Calu3 (cell line): ENCODE results near the gene TIMM50. TPM values are rescaled to one million over a fixed set of nuclear protein-coding genes. Genes with fewer than 3 reads are reported as not detected.
A peak's percentile ranks its signal among the peaks of the same experiment; 100 is the strongest.

Source experiments
- BruUV-seq: library from RNA; stranded (reverse); fragments of 400-500 nt; replicated peaks from 2 replicates; lab custom pipeline; 2021; lab: Mats Ljungman, UMichigan
- CTCF ChIA-PET: fragments of 300-600 bp; sonication (Branson Sonifier 250); formaldehyde crosslinking; loops from one replicate; lab custom pipeline; 2022; ENCODE audit warnings: antibody characterized with exemption; lab: Charles Lee
- DNase-seq: peaks from one replicate; pipeline ENCODE4 v3.0.0; 2022
- H3K27ac Mint-ChIP-seq: one replicate; pipeline ENCODE4 v1.8.0; 2022; ENCODE audit warnings: mixed read lengths; ENCODE audit not compliant: unreplicated experiment
- H3K27me3 Mint-ChIP-seq: one replicate; pipeline ENCODE4 v1.8.0; 2022; ENCODE audit warnings: mixed read lengths; ENCODE audit not compliant: unreplicated experiment
- H3K36me3 Mint-ChIP-seq: one replicate; pipeline ENCODE4 v1.8.0; 2022; ENCODE audit warnings: mild to moderate bottlenecking, moderate library complexity, mixed read lengths; ENCODE audit not compliant: insufficient read depth, unreplicated experiment
- H3K4me1 Mint-ChIP-seq: one replicate; pipeline ENCODE4 v1.8.0; 2022; ENCODE audit warnings: mild to moderate bottlenecking, low read depth, mixed read lengths; ENCODE audit not compliant: unreplicated experiment
- H3K4me3 Mint-ChIP-seq: one replicate; pipeline ENCODE4 v1.8.0; 2022; ENCODE audit warnings: mild to moderate bottlenecking, low read depth, moderate library complexity, mixed read lengths; ENCODE audit not compliant: unreplicated experiment
- H3K9me3 Mint-ChIP-seq: one replicate; pipeline ENCODE4 v1.8.0; 2022; ENCODE audit warnings: low read depth, mixed read lengths; ENCODE audit not compliant: unreplicated experiment
- intact Hi-C: fragments of 100-400 bp; cut with micrococcal nuclease; formaldehyde crosslinking; loops from one replicate; pipeline ENCODE4 v1.10.0; 2022; ENCODE audit not compliant: unreplicated experiment
- total RNA-seq: library from RNA; stranded (reverse); gene quantifications from 2 replicates; pipeline ENCODE4 v1.2.3, GENCODE V29; 2022
- TF ChIP-seq, protein P1 (sequence below): fragments of 200-600 bp; IDR thresholded peaks from one replicate; pipeline ENCODE4 v1.8.0; 2022; ENCODE audit warnings: antibody characterized with exemption; ENCODE audit not compliant: unreplicated experiment

Gene TIMM50
- total RNA-seq, 1 experiment from 2014 or later, result 116 TPM

DNA sequence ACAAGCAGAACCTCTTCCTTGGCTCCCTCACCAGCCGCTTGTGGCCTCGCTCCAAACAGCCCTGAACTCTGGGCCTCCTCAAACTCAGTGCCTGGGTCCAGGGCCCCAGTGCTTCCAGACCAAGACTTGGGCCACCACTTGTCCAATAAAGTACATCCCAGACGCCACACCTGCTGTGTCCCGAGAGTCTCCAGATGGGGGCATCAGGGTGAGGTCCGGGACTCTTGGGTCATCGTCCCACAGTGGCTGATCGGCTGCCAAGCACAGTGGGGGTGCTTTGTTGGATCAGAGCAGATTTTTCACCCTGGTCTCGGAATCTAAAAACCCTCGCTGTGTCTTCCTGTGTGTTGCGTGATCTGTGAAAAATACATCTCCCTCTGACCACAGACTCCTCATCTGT, 9.1 kb downstream of the TIMM50 start:
- Mint-ChIP-seq H3K27ac (no peak overlapping the region), H3K27me3 (no peaks in the 10 kb centered on the region), H3K9me3 (no peaks in the 10 kb centered on the region), H3K4me3 (no peak overlapping the region), H3K4me1 (no peaks in the 10 kb centered on the region), H3K36me3 (peaks cover 48% of the 10 kb centered on the region)
- TF ChIP-seq, protein P1, sequence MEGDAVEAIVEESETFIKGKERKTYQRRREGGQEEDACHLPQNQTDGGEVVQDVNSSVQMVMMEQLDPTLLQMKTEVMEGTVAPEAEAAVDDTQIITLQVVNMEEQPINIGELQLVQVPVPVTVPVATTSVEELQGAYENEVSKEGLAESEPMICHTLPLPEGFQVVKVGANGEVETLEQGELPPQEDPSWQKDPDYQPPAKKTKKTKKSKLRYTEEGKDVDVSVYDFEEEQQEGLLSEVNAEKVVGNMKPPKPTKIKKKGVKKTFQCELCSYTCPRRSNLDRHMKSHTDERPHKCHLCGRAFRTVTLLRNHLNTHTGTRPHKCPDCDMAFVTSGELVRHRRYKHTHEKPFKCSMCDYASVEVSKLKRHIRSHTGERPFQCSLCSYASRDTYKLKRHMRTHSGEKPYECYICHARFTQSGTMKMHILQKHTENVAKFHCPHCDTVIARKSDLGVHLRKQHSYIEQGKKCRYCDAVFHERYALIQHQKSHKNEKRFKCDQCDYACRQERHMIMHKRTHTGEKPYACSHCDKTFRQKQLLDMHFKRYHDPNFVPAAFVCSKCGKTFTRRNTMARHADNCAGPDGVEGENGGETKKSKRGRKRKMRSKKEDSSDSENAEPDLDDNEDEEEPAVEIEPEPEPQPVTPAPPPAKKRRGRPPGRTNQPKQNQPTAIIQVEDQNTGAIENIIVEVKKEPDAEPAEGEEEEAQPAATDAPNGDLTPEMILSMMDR, result no peak
- intact Hi-C loops, result no loop called here
- BruUV-seq, result no TSS peak
- DNase-seq, result no peak
- CTCF ChIA-PET, result no interaction called here

DNA sequence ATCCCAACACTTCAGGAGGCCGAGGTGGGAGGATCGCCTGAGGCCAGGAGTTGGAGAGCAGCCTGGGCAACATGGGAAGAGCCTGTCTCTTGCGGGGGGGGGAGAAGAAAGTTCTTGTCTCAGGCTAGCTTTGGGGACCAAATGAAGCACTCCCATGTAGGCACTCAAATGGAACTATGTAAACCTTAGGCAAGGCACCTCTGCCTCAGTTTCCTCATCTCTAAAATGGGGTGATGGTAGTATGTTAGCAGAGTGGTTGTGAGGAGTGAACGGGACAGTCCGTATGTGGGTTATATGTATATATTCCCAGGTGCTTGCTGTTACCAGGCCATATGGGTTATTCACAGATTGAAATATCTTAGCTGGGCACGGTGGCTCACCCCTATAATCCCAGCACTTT, 11.6 kb downstream of the TIMM50 start:
- no peak for DNase-seq
- no peaks in the 10 kb centered on the region for H3K4me1 Mint-ChIP-seq
- H3K36me3 Mint-ChIP-seq, result peaks cover 37% of the 10 kb centered on the region
- no peak overlapping the region for H3K27ac Mint-ChIP-seq
- intact Hi-C loops, result no loop called here
- H3K9me3 Mint-ChIP-seq, result no peaks in the 10 kb centered on the region
- no peak overlapping the region for H3K4me3 Mint-ChIP-seq
- CTCF ChIA-PET, result interaction anchor here (0.6 kb wide), 2 partner anchors 114 to 886 kb away, joined by 3 to 4 read pairs; no protein-coding TSS in a partner anchor
- TF ChIP-seq, protein P1, result no peak
- peaks cover 19% of the 10 kb centered on the region for H3K27me3 Mint-ChIP-seq
- BruUV-seq, result TSS peak; percentile 12

DNA sequence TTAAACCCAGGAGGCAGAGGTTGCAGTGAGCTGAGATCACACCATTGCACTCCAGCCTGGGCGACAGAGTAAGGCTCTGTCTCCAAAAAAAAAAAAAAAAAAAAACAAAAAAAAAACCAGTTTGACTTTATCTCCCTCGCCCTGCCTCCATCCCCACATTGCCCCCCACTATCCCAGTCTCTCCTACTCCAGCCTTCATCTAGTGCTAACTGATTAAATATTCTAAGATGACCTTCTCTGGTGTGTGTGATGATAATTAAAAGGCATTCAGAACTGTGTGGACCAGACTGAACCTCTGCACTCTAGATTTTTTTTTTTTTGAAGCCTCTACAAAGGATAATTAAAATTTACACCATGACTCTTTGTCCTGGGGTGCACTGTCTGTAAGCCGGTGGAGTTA, 12.2 kb downstream of the TIMM50 start:
- Mint-ChIP-seq H3K27ac (no peak overlapping the region), H3K4me1 (peaks cover 1% of the 10 kb centered on the region), H3K9me3 (no peaks in the 10 kb centered on the region), H3K27me3 (peaks cover 24% of the 10 kb centered on the region), H3K4me3 (no peak overlapping the region), H3K36me3 (peaks cover 32% of the 10 kb centered on the region)
- CTCF ChIA-PET, result no interaction called here
- no TSS peak for BruUV-seq
- intact Hi-C loops, result no loop called here
- TF ChIP-seq, protein P1, result no peak
- no peak for DNase-seq

DNA sequence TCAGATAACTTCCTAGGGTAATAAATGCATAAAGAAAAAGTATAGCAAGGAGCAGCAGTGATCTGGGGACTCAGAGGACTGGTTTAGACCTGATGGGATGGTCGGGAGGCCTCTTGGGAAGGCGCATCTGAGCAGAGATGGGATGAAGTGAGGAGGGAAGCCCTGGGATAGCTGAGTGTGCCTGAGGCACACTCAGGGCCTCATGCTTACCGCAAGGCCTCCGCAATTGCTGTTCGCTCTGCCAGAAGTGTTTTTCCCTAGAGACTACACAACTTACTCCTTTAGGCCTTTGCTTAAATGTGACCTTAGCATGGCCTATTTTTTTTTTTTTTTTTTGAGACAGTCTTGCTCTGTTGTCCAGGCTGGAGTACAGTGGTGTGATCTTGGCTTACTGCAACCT, 14.0 kb downstream of the TIMM50 start:
- peaks cover 17% of the 10 kb centered on the region for H3K4me1 Mint-ChIP-seq
- CTCF ChIA-PET, result interaction anchor here (0.6 kb wide), 1 partner anchor 805 kb away, joined by 4 read pairs; no protein-coding TSS in a partner anchor
- peaks cover 15% of the 10 kb centered on the region for H3K36me3 Mint-ChIP-seq
- H3K9me3 Mint-ChIP-seq, result no peaks in the 10 kb centered on the region
- DNase-seq, result no peak
- TF ChIP-seq, protein P1, result no peak
- H3K27me3 Mint-ChIP-seq, result peaks cover 43% of the 10 kb centered on the region
- H3K27ac Mint-ChIP-seq, result no peak overlapping the region
- intact Hi-C loops, result loop anchor here (5.0 kb wide), 1 partner anchor 38 kb away; the partner anchor contains the start of gene EID2B
- no peak overlapping the region for H3K4me3 Mint-ChIP-seq
- no TSS peak for BruUV-seq
